Measurements from ENCODE around the gene SLC25A13. TPM values are rescaled to one million over a fixed set of nuclear protein-coding genes. Genes with fewer than 3 reads are reported as not detected.

Gene SLC25A13
- total RNA-seq, 1 donor from 2014 or later, result 21.0 TPM

- H3K9me3 Mint-ChIP-seq, result peaks cover 5% of the 10 kb centered on the region
- no peaks in the 10 kb centered on the region for H3K27me3 Mint-ChIP-seq (ENCODE audit: insufficient read depth)
- peaks cover 41% of the 10 kb centered on the region for H3K4me1 Mint-ChIP-seq (ENCODE audit: low read depth)
- peaks cover 4% of the 10 kb centered on the region for H3K36me3 Mint-ChIP-seq (ENCODE audit: low read depth)
- H3K27ac Mint-ChIP-seq, result peak overlapping the region; percentile 98
- DNase-seq (ENCODE audit: low spot score), result no peak
- intact Hi-C loops (cut with micrococcal nuclease), result loop anchor here (1.0 to 10.0 kb wide), 7 partner anchors 16 to 1814 kb away; partner anchors contain the start of genes SDHAF3 and SEM1
- H3K4me3 Mint-ChIP-seq, result peak overlapping the region; percentile 95
Observed at GRCh38 chr7:96320442-96320841, 1.5 kb downstream of the SLC25A13 start.

DNA sequence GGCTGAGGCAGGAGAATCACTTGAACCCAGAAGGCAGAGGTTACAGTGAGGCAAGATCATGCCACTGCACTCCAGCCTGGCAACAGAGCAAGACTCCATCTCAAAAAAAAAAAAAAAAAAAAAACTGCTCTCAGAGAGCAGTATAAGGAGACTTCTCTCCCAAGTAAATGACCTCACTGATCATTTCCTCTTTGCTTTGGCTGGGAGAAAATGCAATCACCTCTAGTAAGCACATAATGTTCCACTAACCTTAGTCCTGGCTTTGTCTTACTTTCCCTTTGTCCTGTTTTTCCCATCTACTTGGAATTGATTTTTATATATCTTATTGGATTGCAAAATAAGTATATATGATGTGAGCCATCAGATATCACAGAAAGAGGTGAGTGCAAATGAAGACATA lies 2.5 kb downstream of the SLC25A13 start:
- Mint-ChIP-seq H3K27ac (no peak overlapping the region), H3K9me3 (peaks cover 5% of the 10 kb centered on the region), H3K27me3 (ENCODE audit: insufficient read depth) (no peaks in the 10 kb centered on the region), H3K4me1 (ENCODE audit: low read depth) (peaks cover 47% of the 10 kb centered on the region), H3K4me3 (no peak overlapping the region), H3K36me3 (ENCODE audit: low read depth) (peaks cover 4% of the 10 kb centered on the region)
- intact Hi-C loops (cut with micrococcal nuclease), result no loop called here
- no peak for DNase-seq (ENCODE audit: low spot score)

GRCh38 chr7:96316949-96317348 lies 4.9 kb downstream of the SLC25A13 start:
- Mint-ChIP-seq H3K4me1 (ENCODE audit: low read depth) (peaks cover 40% of the 10 kb centered on the region), H3K27ac (no peak overlapping the region), H3K36me3 (ENCODE audit: low read depth) (peaks cover 13% of the 10 kb centered on the region), H3K27me3 (ENCODE audit: insufficient read depth) (no peaks in the 10 kb centered on the region), H3K4me3 (no peak overlapping the region), H3K9me3 (no peaks in the 10 kb centered on the region)
- intact Hi-C loops (cut with micrococcal nuclease), result no loop called here
- no peak for DNase-seq (ENCODE audit: low spot score)

- Mint-ChIP-seq H3K27me3 (ENCODE audit: insufficient read depth) (no peaks in the 10 kb centered on the region), H3K4me3 (no peak overlapping the region), H3K36me3 (ENCODE audit: low read depth) (peaks cover 14% of the 10 kb centered on the region), H3K9me3 (no peaks in the 10 kb centered on the region), H3K4me1 (ENCODE audit: low read depth) (peaks cover 34% of the 10 kb centered on the region), H3K27ac (no peak overlapping the region)
- DNase-seq (ENCODE audit: low spot score), result no peak
- intact Hi-C loops (cut with micrococcal nuclease), result no loop called here
Observed at GRCh38 chr7:96315125-96315512, 6.8 kb downstream of the SLC25A13 start.

- Mint-ChIP-seq H3K4me3 (no peak overlapping the region), H3K27ac (no peak overlapping the region), H3K27me3 (ENCODE audit: insufficient read depth) (no peaks in the 10 kb centered on the region), H3K9me3 (no peaks in the 10 kb centered on the region), H3K36me3 (ENCODE audit: low read depth) (peaks cover 17% of the 10 kb centered on the region), H3K4me1 (ENCODE audit: low read depth) (peaks cover 31% of the 10 kb centered on the region)
- no peak for DNase-seq (ENCODE audit: low spot score)
- intact Hi-C loops (cut with micrococcal nuclease), result no loop called here
Observed at GRCh38 chr7:96314402-96315124, 7.3 kb downstream of the SLC25A13 start.

DNA sequence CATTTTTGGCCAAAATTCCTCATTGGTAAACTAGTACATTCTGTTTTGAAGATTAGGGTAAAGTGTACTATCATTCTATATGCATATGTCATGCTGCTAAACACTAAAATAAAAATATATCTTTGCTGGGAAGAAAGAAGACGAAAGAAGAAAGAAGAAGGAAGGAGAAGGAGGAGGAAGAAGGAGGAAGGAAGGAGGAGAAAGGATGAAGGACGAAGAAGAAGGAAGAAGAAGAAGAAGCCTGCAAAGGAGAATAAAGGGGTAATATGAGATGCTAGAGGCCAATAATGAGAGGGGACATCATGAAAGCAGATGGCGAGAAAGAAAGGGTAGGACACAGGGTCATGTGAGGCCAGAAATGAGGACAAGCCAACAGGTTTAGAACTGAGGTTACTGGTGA lies 8.0 kb downstream of the SLC25A13 start:
- no peak for DNase-seq (ENCODE audit: low spot score)
- intact Hi-C loops (cut with micrococcal nuclease), result no loop called here
- H3K36me3 Mint-ChIP-seq (ENCODE audit: low read depth), result peaks cover 19% of the 10 kb centered on the region
- no peak overlapping the region for H3K27ac Mint-ChIP-seq
- H3K4me1 Mint-ChIP-seq (ENCODE audit: low read depth), result peaks cover 32% of the 10 kb centered on the region
- H3K27me3 Mint-ChIP-seq (ENCODE audit: insufficient read depth), result no peaks in the 10 kb centered on the region
- no peak overlapping the region for H3K4me3 Mint-ChIP-seq
- H3K9me3 Mint-ChIP-seq, result no peaks in the 10 kb centered on the region

DNA sequence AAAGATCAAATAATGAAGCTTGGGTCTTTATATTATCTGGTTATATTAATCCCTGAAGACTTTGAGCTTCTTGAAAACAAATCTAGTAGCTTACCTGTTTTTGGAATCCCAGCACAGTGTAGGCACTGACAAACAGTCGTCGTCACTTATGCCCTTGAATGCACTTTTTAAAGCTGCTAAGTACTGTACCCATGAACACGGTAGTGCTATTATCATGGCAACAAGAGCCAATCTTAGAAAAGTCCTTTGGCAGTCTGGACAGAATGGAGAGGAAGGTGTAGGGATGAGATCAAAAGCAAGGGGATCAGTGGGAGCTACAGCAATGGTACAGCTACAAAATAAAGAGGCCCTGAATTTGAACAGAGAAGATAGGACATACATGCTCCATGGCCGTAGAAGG lies 9.4 kb downstream of the SLC25A13 start:
- no peak for DNase-seq (ENCODE audit: low spot score)
- Mint-ChIP-seq H3K9me3 (no peaks in the 10 kb centered on the region), H3K4me3 (no peak overlapping the region), H3K27me3 (ENCODE audit: insufficient read depth) (no peaks in the 10 kb centered on the region), H3K27ac (no peak overlapping the region), H3K36me3 (ENCODE audit: low read depth) (peaks cover 18% of the 10 kb centered on the region), H3K4me1 (ENCODE audit: low read depth) (peaks cover 36% of the 10 kb centered on the region)
- intact Hi-C loops (cut with micrococcal nuclease), result no loop called here

- no peak for DNase-seq (ENCODE audit: low spot score)
- peaks cover 18% of the 10 kb centered on the region for H3K36me3 Mint-ChIP-seq (ENCODE audit: low read depth)
- peaks cover 36% of the 10 kb centered on the region for H3K4me1 Mint-ChIP-seq (ENCODE audit: low read depth)
- no peak overlapping the region for H3K4me3 Mint-ChIP-seq
- intact Hi-C loops (cut with micrococcal nuclease), result no loop called here
- no peaks in the 10 kb centered on the region for H3K27me3 Mint-ChIP-seq (ENCODE audit: insufficient read depth)
- H3K27ac Mint-ChIP-seq, result no peak overlapping the region
- H3K9me3 Mint-ChIP-seq, result no peaks in the 10 kb centered on the region
Observed at GRCh38 chr7:96311967-96312366, 9.9 kb downstream of the SLC25A13 start.

DNA sequence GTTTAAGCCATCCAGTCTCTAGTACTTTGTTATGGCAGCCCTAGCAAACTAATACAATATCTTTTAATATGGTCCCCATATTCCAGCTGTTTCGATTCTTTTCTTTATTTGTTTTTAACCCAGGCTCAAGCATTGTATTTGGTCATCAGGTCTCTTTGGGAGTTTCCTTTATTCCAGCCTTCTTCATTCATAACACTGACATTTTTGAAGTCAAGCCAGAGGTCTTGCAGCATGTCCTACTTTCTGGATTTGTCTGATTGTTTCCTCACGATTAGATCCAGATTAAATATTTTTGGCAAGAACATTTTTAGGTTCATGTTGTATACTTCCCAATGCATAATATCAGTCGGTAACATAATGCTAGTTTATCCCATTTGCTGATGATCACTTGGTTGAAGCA lies 11.8 kb downstream of the SLC25A13 start:
- Mint-ChIP-seq H3K4me3 (no peak overlapping the region), H3K36me3 (ENCODE audit: low read depth) (peaks cover 15% of the 10 kb centered on the region), H3K27me3 (ENCODE audit: insufficient read depth) (no peaks in the 10 kb centered on the region), H3K4me1 (ENCODE audit: low read depth) (peaks cover 42% of the 10 kb centered on the region), H3K9me3 (no peaks in the 10 kb centered on the region), H3K27ac (no peak overlapping the region)
- intact Hi-C loops (cut with micrococcal nuclease), result no loop called here
- no peak for DNase-seq (ENCODE audit: low spot score)

GRCh38 chr7:96308950-96309263 lies 13.0 kb downstream of the SLC25A13 start:
- DNase-seq (ENCODE audit: low spot score), result no peak
- intact Hi-C loops (cut with micrococcal nuclease), result no loop called here
- peaks cover 41% of the 10 kb centered on the region for H3K4me1 Mint-ChIP-seq (ENCODE audit: low read depth)
- H3K27ac Mint-ChIP-seq, result no peak overlapping the region
- no peaks in the 10 kb centered on the region for H3K27me3 Mint-ChIP-seq (ENCODE audit: insufficient read depth)
- no peaks in the 10 kb centered on the region for H3K9me3 Mint-ChIP-seq
- H3K36me3 Mint-ChIP-seq (ENCODE audit: low read depth), result peaks cover 15% of the 10 kb centered on the region
- H3K4me3 Mint-ChIP-seq, result no peak overlapping the region

- H3K27ac Mint-ChIP-seq, result no peak overlapping the region
- intact Hi-C loops (cut with micrococcal nuclease), result no loop called here
- H3K9me3 Mint-ChIP-seq, result no peaks in the 10 kb centered on the region
- DNase-seq (ENCODE audit: low spot score), result no peak
- H3K4me3 Mint-ChIP-seq, result no peak overlapping the region
- peaks cover 14% of the 10 kb centered on the region for H3K36me3 Mint-ChIP-seq (ENCODE audit: low read depth)
- peaks cover 44% of the 10 kb centered on the region for H3K4me1 Mint-ChIP-seq (ENCODE audit: low read depth)
- no peaks in the 10 kb centered on the region for H3K27me3 Mint-ChIP-seq (ENCODE audit: insufficient read depth)
Observed at GRCh38 chr7:96308253-96308949, 13.5 kb downstream of the SLC25A13 start.

- peaks cover 60% of the 10 kb centered on the region for H3K4me1 Mint-ChIP-seq (ENCODE audit: low read depth)
- peaks cover 11% of the 10 kb centered on the region for H3K36me3 Mint-ChIP-seq (ENCODE audit: low read depth)
- no peaks in the 10 kb centered on the region for H3K9me3 Mint-ChIP-seq
- no peak overlapping the region for H3K27ac Mint-ChIP-seq
- DNase-seq (ENCODE audit: low spot score), result no peak
- intact Hi-C loops (cut with micrococcal nuclease), result no loop called here
- no peaks in the 10 kb centered on the region for H3K27me3 Mint-ChIP-seq (ENCODE audit: insufficient read depth)
- H3K4me3 Mint-ChIP-seq, result no peak overlapping the region
Observed at GRCh38 chr7:96306385-96307125, 15.3 kb downstream of the SLC25A13 start.

DNA sequence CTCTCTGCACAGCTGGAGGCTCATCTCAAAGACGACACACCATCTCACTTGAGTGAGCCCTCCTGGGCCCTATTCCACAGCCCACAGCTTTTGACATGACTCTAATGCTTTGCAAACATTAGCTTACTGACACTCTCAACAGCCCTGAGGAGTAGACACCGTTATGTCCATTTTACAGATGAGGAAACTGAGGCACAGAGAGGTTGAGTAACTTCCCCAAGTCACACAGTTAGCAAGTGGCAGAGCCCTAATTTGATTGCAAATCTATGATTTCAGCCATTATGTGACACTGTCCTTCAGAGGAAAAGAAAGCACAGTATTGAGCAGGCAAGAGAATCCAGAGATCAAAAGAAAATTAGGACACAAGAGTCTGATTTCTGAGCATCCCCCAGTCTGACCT lies 16.0 kb downstream of the SLC25A13 start:
- Mint-ChIP-seq H3K27ac (no peak overlapping the region), H3K27me3 (ENCODE audit: insufficient read depth) (no peaks in the 10 kb centered on the region), H3K4me3 (no peak overlapping the region), H3K9me3 (no peaks in the 10 kb centered on the region), H3K4me1 (ENCODE audit: low read depth) (peaks cover 54% of the 10 kb centered on the region), H3K36me3 (ENCODE audit: low read depth) (peaks cover 10% of the 10 kb centered on the region)
- intact Hi-C loops (cut with micrococcal nuclease), result no loop called here
- no peak for DNase-seq (ENCODE audit: low spot score)
